Activated B cell treated with CpG ODN at 0.5 μM for 24 hours (primary cell): Measurements from ENCODE around the gene CEMIP2. TPM values are rescaled to one million over a fixed set of nuclear protein-coding genes. Genes with fewer than 3 reads are reported as not detected.

Source experiments
- ATAC-seq: fragments of 200-7000 bp; cut with Tn5 transposase; one replicate; pipeline ENCODE4 v1.10.0; 2021; ENCODE audit warnings: low read depth, mild to moderate bottlenecking, moderate library complexity
- CTCF ChIA-PET: fragments of 350-600 bp; sonication (Branson Sonifier 250); formaldehyde crosslinking; loops from one replicate; lab custom pipeline; 2021; ENCODE audit warnings: antibody characterized with exemption; lab: Charles Lee
- POLR2A ChIA-PET: fragments of 350-600 bp; sonication (Branson Sonifier 250); formaldehyde crosslinking; loops from one replicate; lab custom pipeline; 2021; ENCODE audit warnings: antibody characterized with exemption; lab: Charles Lee
- DNase-seq: peaks from one replicate; pipeline ENCODE4 v3.0.0; 2022
- H3K27ac Mint-ChIP-seq: one replicate; pipeline ENCODE4 v1.8.0; 2020; ENCODE audit warnings: mixed read lengths
- H3K27me3 Mint-ChIP-seq: one replicate; pipeline ENCODE4 v1.8.0; 2021; ENCODE audit warnings: mixed read lengths
- H3K36me3 Mint-ChIP-seq: one replicate; pipeline ENCODE4 v1.8.0; 2021; ENCODE audit warnings: low read depth, mixed read lengths
- H3K4me1 Mint-ChIP-seq: one replicate; pipeline ENCODE4 v1.8.0; 2021; ENCODE audit warnings: mixed read lengths
- H3K4me3 Mint-ChIP-seq: one replicate; pipeline ENCODE4 v1.8.0; 2020; ENCODE audit warnings: mild to moderate bottlenecking, mixed read lengths
- H3K9me3 Mint-ChIP-seq: one replicate; pipeline ENCODE4 v1.8.0; 2020; ENCODE audit warnings: mixed read lengths
- intact Hi-C: fragments of 100-400 bp; cut with micrococcal nuclease; formaldehyde crosslinking; loops from one replicate; pipeline ENCODE4 v1.15.1; 2024
- total RNA-seq: library from RNA; stranded (reverse); gene quantifications from 2 replicates; pipeline ENCODE4 v1.2.3, GENCODE V29; 2022
- TF ChIP-seq, protein P1 (sequence below): fragments of 200-600 bp; IDR thresholded peaks from one replicate; pipeline ENCODE4 v1.8.0; 2022; ENCODE audit warnings: antibody characterized with exemption, mild to moderate bottlenecking

CEMIP2 gene
- total RNA-seq, 1 donor from 2014 or later: 25.5 TPM

DNA sequence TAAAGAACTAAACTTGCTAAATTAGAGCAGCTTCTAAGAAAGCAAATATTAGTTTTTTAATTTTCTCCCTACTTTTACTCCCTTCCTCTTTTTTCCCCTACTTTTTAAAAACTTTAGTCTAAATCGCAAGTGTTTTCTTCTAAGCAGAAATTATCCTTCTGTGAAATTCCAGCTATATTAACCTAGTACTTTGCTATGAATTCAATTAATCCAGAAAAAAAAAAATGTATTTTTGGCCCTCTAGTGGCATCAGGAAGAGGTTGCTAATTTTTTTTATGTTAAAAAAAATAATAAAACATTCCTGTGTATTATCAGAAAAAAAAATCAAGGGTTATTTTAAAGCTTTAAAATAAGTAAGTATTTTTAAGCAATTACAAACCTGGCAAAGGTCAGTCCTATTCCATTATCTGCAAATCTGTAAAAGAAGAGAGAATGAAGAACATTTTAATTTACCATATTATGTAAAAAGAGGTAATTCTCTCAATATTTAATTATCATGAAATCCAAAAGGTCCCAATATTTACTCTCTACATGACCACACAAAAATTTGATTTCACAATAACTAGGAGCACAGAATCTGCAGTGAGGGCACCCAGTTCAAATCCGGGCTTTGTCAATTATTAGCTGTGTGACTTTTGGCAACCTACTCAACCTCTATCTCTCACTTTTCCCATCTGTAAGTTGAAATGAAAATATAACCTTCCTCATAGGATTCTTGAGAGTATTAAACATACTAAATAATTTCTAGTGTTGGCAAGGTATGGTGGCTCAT, 52.0 kb downstream of the CEMIP2 start:
- TF ChIP-seq, protein P1, sequence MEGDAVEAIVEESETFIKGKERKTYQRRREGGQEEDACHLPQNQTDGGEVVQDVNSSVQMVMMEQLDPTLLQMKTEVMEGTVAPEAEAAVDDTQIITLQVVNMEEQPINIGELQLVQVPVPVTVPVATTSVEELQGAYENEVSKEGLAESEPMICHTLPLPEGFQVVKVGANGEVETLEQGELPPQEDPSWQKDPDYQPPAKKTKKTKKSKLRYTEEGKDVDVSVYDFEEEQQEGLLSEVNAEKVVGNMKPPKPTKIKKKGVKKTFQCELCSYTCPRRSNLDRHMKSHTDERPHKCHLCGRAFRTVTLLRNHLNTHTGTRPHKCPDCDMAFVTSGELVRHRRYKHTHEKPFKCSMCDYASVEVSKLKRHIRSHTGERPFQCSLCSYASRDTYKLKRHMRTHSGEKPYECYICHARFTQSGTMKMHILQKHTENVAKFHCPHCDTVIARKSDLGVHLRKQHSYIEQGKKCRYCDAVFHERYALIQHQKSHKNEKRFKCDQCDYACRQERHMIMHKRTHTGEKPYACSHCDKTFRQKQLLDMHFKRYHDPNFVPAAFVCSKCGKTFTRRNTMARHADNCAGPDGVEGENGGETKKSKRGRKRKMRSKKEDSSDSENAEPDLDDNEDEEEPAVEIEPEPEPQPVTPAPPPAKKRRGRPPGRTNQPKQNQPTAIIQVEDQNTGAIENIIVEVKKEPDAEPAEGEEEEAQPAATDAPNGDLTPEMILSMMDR: peak; percentile 91
- no peak overlapping the region for H3K4me3 Mint-ChIP-seq
- DNase-seq: no peak
- POLR2A ChIA-PET: interaction anchor here (0.7 to 1.0 kb wide), 2 partner anchors 52 to 69 kb away, joined by 3 to 5 read pairs; partner anchors contain the start of gene CEMIP2
- no peaks in the 10 kb centered on the region for H3K9me3 Mint-ChIP-seq
- H3K36me3 Mint-ChIP-seq: peaks cover 63% of the 10 kb centered on the region
- no peak for ATAC-seq
- H3K4me1 Mint-ChIP-seq: no peaks in the 10 kb centered on the region
- no peak overlapping the region for H3K27ac Mint-ChIP-seq
- H3K27me3 Mint-ChIP-seq: no peaks in the 10 kb centered on the region
- CTCF ChIA-PET: interaction anchor here (0.9 to 3.9 kb wide), 12 partner anchors 31 to 309 kb away, joined by 3 to 24 read pairs (median 5); no protein-coding TSS in a partner anchor
- intact Hi-C loops: loop anchor here (1.0 to 10.0 kb wide), 6 partner anchors 14 to 432 kb away; no protein-coding TSS in a partner anchor

DNA sequence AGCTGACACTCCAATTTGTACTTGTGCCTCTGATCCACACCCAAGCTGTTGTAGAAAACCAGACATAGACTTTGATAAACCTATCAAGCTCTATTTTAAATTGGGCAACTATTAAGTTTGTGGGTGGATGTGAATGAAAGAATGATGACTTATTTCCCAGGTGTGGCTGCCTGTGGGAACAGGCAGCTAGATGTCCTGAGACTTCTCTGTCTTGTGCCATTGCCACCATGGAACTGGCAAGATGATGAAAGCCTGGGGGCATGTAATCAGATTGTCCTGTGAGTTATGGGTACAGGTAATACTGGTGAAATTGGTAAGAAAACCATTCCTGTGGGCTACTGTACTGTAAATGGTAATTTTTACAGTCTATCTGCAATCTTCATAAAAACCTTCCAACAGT, 57.5 kb downstream of the CEMIP2 start:
- TF ChIP-seq, protein P1: no peak
- intact Hi-C loops: loop anchor here (10.0 kb wide), 1 partner anchor 426 kb away; no protein-coding TSS in a partner anchor
- POLR2A ChIA-PET: no interaction called here
- Mint-ChIP-seq H3K27me3 (no peaks in the 10 kb centered on the region), H3K9me3 (no peaks in the 10 kb centered on the region), H3K4me1 (no peaks in the 10 kb centered on the region), H3K36me3 (peaks cover 78% of the 10 kb centered on the region), H3K27ac (no peak overlapping the region), H3K4me3 (no peak overlapping the region)
- DNase-seq (no peak), ATAC-seq (no peak)
- CTCF ChIA-PET: no interaction called here

DNA sequence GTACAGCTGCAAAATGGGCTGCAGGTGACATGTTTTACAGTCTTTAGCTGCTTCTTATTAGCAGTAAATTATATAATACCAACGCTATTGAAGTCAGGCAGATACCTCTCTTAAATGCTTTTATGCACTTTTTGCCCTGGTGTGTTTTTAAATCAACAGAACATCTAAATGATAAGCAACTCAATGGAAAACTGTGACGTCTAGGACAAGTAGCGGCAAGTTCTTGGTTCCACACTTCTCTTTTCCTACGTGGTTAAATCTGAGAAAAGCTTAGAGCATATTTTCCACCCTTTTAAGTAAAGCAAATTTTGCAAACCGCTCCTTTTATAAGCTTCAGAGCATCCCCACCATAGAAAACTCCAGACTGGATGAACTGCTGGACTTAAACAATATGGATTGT, 58.1 kb downstream of the CEMIP2 start:
- intact Hi-C loops: loop anchor here (10.0 kb wide), 1 partner anchor 425 kb away; no protein-coding TSS in a partner anchor
- Mint-ChIP-seq H3K4me3 (no peak overlapping the region), H3K27me3 (no peaks in the 10 kb centered on the region), H3K9me3 (no peaks in the 10 kb centered on the region), H3K36me3 (peaks cover 83% of the 10 kb centered on the region), H3K27ac (no peak overlapping the region), H3K4me1 (no peaks in the 10 kb centered on the region)
- DNase-seq: no peak
- ChIA-PET POLR2A (no interaction called here), CTCF (interaction anchor here (1.1 kb wide), 1 partner anchor 59 kb away, joined by 3 read pairs; no protein-coding TSS in a partner anchor)
- TF ChIP-seq, protein P1: no peak
- ATAC-seq: no peak

DNA sequence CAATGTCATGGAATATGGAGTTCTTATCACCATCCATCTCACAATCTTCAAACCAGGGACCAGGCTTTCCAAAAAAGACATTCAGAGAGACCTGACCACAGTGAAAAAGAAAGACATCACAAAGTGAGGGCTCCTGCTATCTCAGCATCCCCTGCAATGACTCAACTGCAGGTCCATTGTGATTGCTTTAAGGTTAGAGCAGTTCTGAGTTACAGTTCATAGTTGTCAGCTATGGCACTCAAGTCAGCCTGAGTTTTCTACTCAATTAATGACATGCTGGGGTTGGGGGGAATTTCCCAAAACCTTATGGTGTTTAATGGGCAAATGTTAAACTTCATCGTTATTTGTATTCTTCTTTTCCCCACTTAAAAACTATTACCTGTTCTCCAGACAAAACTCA, 58.9 kb downstream of the CEMIP2 start:
- Mint-ChIP-seq H3K36me3 (peaks cover 86% of the 10 kb centered on the region), H3K27me3 (no peaks in the 10 kb centered on the region), H3K27ac (peak overlapping the region; percentile 9), H3K9me3 (no peaks in the 10 kb centered on the region), H3K4me1 (no peaks in the 10 kb centered on the region), H3K4me3 (no peak overlapping the region)
- DNase-seq (no peak), ATAC-seq (no peak)
- intact Hi-C loops: no loop called here
- TF ChIP-seq, protein P1: no peak
- POLR2A ChIA-PET: no interaction called here
- CTCF ChIA-PET: interaction anchor here (1.1 kb wide), 1 partner anchor 59 kb away, joined by 3 read pairs; no protein-coding TSS in a partner anchor

DNA sequence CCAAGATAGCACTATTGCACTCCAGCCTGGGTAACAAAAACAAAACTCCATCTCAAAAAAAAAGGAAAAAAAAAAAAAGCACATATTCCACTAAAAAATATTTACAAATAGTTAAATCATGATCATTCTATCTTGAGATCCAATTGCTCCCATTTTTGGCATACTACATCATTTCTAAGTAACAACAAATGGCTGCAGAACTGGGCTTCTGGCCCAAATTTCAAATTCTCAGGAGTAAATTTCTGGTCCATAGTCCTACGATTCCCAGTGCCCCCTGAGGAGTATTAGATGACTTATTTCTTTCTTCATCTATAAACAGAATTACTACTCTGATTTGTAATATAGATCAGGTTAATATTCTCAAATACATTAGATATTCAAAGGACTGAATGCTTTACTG, 62.1 kb downstream of the CEMIP2 start:
- ChIA-PET CTCF (no interaction called here), POLR2A (no interaction called here)
- no peak overlapping the region for H3K4me3 Mint-ChIP-seq
- no peaks in the 10 kb centered on the region for H3K27me3 Mint-ChIP-seq
- peaks cover 80% of the 10 kb centered on the region for H3K36me3 Mint-ChIP-seq
- TF ChIP-seq, protein P1: no peak
- intact Hi-C loops: no loop called here
- no peak for DNase-seq
- no peak overlapping the region for H3K27ac Mint-ChIP-seq
- ATAC-seq: no peak
- no peaks in the 10 kb centered on the region for H3K4me1 Mint-ChIP-seq
- no peaks in the 10 kb centered on the region for H3K9me3 Mint-ChIP-seq
